Fibroblast of lung (primary cell): ENCODE data around the gene MAN2B2. TPM values are rescaled to one million over a fixed set of nuclear protein-coding genes. Genes with fewer than 3 reads are reported as not detected.
A peak's percentile ranks its signal among the peaks of the same experiment; 100 is the strongest.

Experiments
- DNase-seq, 2 donors: peaks; one replicate each; pipeline versions ENCODE4 v3.0.0 to v3.0.0-alpha.2; 2010; ENCODE audit warnings: low read depth in 2 of 2
- H2AFZ ChIP-seq: 2 replicates; pipeline ENCODE4 v1.5.1; 2012; ENCODE audit warnings: low read length, control low read depth, inconsistent platforms
- H3K27ac ChIP-seq: 2 replicates; pipeline ENCODE4 v1.5.1; 2011; ENCODE audit warnings: low read length, control low read depth; ENCODE audit not compliant: insufficient read depth
- H3K27me3 ChIP-seq: 2 replicates; pipeline ENCODE4 v1.5.1; 2011; ENCODE audit warnings: mild to moderate bottlenecking, low read length; ENCODE audit not compliant: control insufficient read depth, insufficient read depth
- H3K36me3 ChIP-seq: 2 replicates; pipeline ENCODE4 v1.5.1; 2011; ENCODE audit warnings: low read length; ENCODE audit not compliant: control insufficient read depth, insufficient read depth
- H3K4me1 ChIP-seq: 2 replicates; pipeline ENCODE4 v1.5.1; 2011; ENCODE audit warnings: low read length; ENCODE audit not compliant: control insufficient read depth, insufficient read depth; ENCODE audit errors: extremely low read depth
- H3K4me2 ChIP-seq: 2 replicates; pipeline ENCODE4 v1.5.1; 2011; ENCODE audit warnings: low read length, control low read depth; ENCODE audit not compliant: insufficient read depth; ENCODE audit errors: extremely low read depth
- H3K4me3 ChIP-seq, 4 experiments: fragments of 200-600 bp in 1 of 4; sonication (generic) in 1 of 4; replicated peaks in 1 of 4; 2 replicates each; pipeline ENCODE4 v1.5.1; 2011 to 2016; ENCODE audit warnings: low read length in 4 of 4, low read depth in 3 of 4, mild to moderate bottlenecking in 3 of 4, control low read depth in 2 of 4, inconsistent platforms in 1 of 4, mixed read lengths in 1 of 4; ENCODE audit not compliant: insufficient read depth in 1 of 4; ENCODE audit errors: control extremely low read depth in 1 of 4
- H3K79me2 ChIP-seq: 2 replicates; pipeline ENCODE4 v1.5.1; 2012; ENCODE audit warnings: mild to moderate bottlenecking, low read length, inconsistent platforms; ENCODE audit not compliant: control insufficient read depth, insufficient read depth
- H3K9ac ChIP-seq: 2 replicates; pipeline ENCODE4 v1.5.1; 2011; ENCODE audit warnings: mild to moderate bottlenecking, low read length, control low read depth; ENCODE audit not compliant: insufficient read depth
- H3K9me3 ChIP-seq: 2 replicates; pipeline ENCODE4 v1.5.1; 2012; ENCODE audit warnings: low read depth, low read length; ENCODE audit not compliant: control insufficient read depth, insufficient read depth
- H4K20me1 ChIP-seq: 2 replicates; pipeline ENCODE4 v1.5.1; 2011; ENCODE audit warnings: low read length; ENCODE audit not compliant: control insufficient read depth, insufficient read depth; ENCODE audit errors: extremely low read depth
- CTCF ChIP-seq, 2 donors: IDR thresholded peaks in 1 of 2; conservative IDR thresholded peaks in 1 of 2; 1 replicate in 1 of 2; 2 replicates in 1 of 2; pipeline ENCODE4 v1.5.1; 2011 to 2012; ENCODE audit warnings: low read length in 2 of 2, control low read depth in 1 of 2, inconsistent platforms in 1 of 2, low read depth in 1 of 2, mild to moderate bottlenecking in 1 of 2
- EZH2 ChIP-seq: IDR thresholded peaks from 2 replicates; pipeline ENCODE4 v1.5.1; 2012; ENCODE audit warnings: low read length, control low read depth, mild to moderate bottlenecking; ENCODE audit errors: missing control alignments
- polyA plus RNA-seq, 2 donors: library from polyadenylated mRNA; depleted of rRNA in 1 of 2; stranded (reverse) in 1 of 2; unstranded in 1 of 2; fragments of >200 nt; gene quantifications; 2 replicates each; pipeline ENCODE4 v1.2.1, GENCODE V29; 2011 to 2012; ENCODE audit warnings: missing spikeins in 1 of 2
- total RNA-seq: library from RNA; depleted of rRNA; stranded (reverse); fragments of >200 nt; gene quantifications from 2 replicates; pipeline ENCODE4 v1.2.1, GENCODE V29; 2014

The MAN2B2 gene
- total and polyA plus RNA-seq, 2 donors (not counting 1 experiment from before 2014, with no cell fraction given): 19.0 to 27.2 TPM

DNA sequence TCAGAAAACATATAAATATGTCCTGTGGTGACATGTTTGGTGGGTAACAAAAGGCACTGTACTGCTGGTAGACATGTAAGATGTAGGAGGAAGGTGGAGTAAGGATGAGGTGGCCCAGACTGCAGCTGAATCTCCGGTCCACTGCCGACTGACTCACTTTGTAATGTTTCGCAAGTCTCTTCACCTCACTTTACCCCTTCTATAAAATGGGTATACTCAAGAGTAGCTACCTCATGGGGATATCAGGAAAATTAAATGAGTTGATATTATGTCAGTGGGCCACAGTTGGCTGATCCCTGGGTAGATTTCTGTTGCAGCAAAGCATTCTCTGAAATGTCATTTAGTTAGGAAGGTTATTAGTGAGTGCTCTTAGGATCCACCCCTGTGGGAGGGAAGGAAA, 87.6 kb downstream of the MAN2B2 start:
- no peaks in the 10 kb centered on the region for H4K20me1 ChIP-seq
- H3K27me3 ChIP-seq: peaks cover 17% of the 10 kb centered on the region
- H3K9me3 ChIP-seq: no peaks in the 10 kb centered on the region
- H3K4me1 ChIP-seq: no peaks in the 10 kb centered on the region
- H3K9ac ChIP-seq: no peak overlapping the region
- no peak overlapping the region for H3K4me3 ChIP-seq
- H2AFZ ChIP-seq: no peak overlapping the region
- H3K4me2 ChIP-seq: no peak overlapping the region
- TF ChIP-seq EZH2 (no peak), CTCF (conservative IDR thresholded peaks at IDR 0.05 in 1 of 2, IDR thresholded peaks at IDR 0.05 in 1 of 2; ENCODE audit: low read depth in 1 of 2, low read length in 2 of 2) (no peak)
- no peak overlapping the region for H3K27ac ChIP-seq
- DNase-seq: peak in 1 of 2 donors; percentile 19
- H3K79me2 ChIP-seq: no peaks in the 10 kb centered on the region
- H3K36me3 ChIP-seq: no peaks in the 10 kb centered on the region

GRCh38 chr4:6663596-6664393, 88.8 kb downstream of the MAN2B2 start:
- Histone ChIP-seq H2AFZ (no peak overlapping the region), H3K4me1 (no peaks in the 10 kb centered on the region), H3K9me3 (no peaks in the 10 kb centered on the region), H3K4me3 (peak overlapping the region in 1 of 4 experiments; percentile 27), H4K20me1 (no peaks in the 10 kb centered on the region), H3K79me2 (no peaks in the 10 kb centered on the region), H3K27ac (no peak overlapping the region), H3K27me3 (peaks cover 17% of the 10 kb centered on the region), H3K9ac (peak overlapping the region; percentile 7), H3K36me3 (no peaks in the 10 kb centered on the region), H3K4me2 (peak overlapping the region; percentile 68)
- TF ChIP-seq EZH2 (peak; percentile 32), CTCF (conservative IDR thresholded peaks at IDR 0.05 in 1 of 2, IDR thresholded peaks at IDR 0.05 in 1 of 2; ENCODE audit: low read depth in 1 of 2, low read length in 2 of 2) (no peak)
- DNase-seq: no peak

GRCh38 chr4:6665320-6665654, 90.3 kb downstream of the MAN2B2 start:
- DNase-seq: no peak
- TF ChIP-seq EZH2: no peak
- no peak for TF ChIP-seq CTCF (conservative IDR thresholded peaks at IDR 0.05 in 1 of 2, IDR thresholded peaks at IDR 0.05 in 1 of 2; ENCODE audit: low read depth in 1 of 2, low read length in 2 of 2)
- Histone ChIP-seq H3K27ac (no peak overlapping the region), H3K4me2 (no peak overlapping the region), H3K9me3 (no peaks in the 10 kb centered on the region), H3K79me2 (no peaks in the 10 kb centered on the region), H3K9ac (no peak overlapping the region), H3K4me1 (no peaks in the 10 kb centered on the region), H2AFZ (no peak overlapping the region), H3K4me3 (no peak overlapping the region), H4K20me1 (no peaks in the 10 kb centered on the region), H3K27me3 (peaks cover 17% of the 10 kb centered on the region), H3K36me3 (no peaks in the 10 kb centered on the region)
